Measurements from ENCODE around the gene CTXND1.

Gene CTXND1

GRCh38 chr15:80176443-80176842 is 75.6 kb downstream of the CTXND1 start:
- Histone ChIP-seq H3K4me3 (ENCODE audit: low read length) (no peak overlapping the region), H3K9me3 (ENCODE audit: control insufficient read depth, insufficient read depth, low read length) (no peaks in the 10 kb centered on the region), H3K27ac (ENCODE audit: low read depth, low read length) (no peak overlapping the region), H3K79me2 (ENCODE audit: control insufficient read depth, low read length) (no peaks in the 10 kb centered on the region), H3K27me3 (ENCODE audit: control insufficient read depth, low read length) (no peaks in the 10 kb centered on the region), H3F3A (ENCODE audit: control insufficient read depth, insufficient read depth) (no peaks in the 10 kb centered on the region), H3K4me2 (ENCODE audit: low read length) (no peak overlapping the region), H3K36me3 (ENCODE audit: control insufficient read depth, low read length) (no peaks in the 10 kb centered on the region), H3K4me1 (ENCODE audit: control insufficient read depth, low read length) (no peaks in the 10 kb centered on the region), H3K9me2 (replicated peaks; ENCODE audit: control insufficient read depth, low read length) (no peaks in the 10 kb centered on the region), H4K20me1 (ENCODE audit: control insufficient read depth, insufficient read depth, low read depth, low read length) (no peaks in the 10 kb centered on the region)
- TF ChIP-seq EZH2phosphoT487 (IDR thresholded peaks at IDR 0.05; ENCODE audit: borderline replicate concordance, low read length), result no peak
- TF ChIP-seq CTCF (IDR thresholded peaks at IDR 0.05; ENCODE audit: low read depth, low read length, poor library complexity, severe bottlenecking), result no peak

- Histone ChIP-seq H3K27me3 (ENCODE audit: control insufficient read depth, low read length) (no peaks in the 10 kb centered on the region), H4K20me1 (ENCODE audit: control insufficient read depth, insufficient read depth, low read depth, low read length) (no peaks in the 10 kb centered on the region), H3F3A (ENCODE audit: control insufficient read depth, insufficient read depth) (no peaks in the 10 kb centered on the region), H3K4me3 (ENCODE audit: low read length) (no peak overlapping the region), H3K27ac (ENCODE audit: low read depth, low read length) (no peak overlapping the region), H3K9me2 (replicated peaks; ENCODE audit: control insufficient read depth, low read length) (no peaks in the 10 kb centered on the region), H3K9me3 (ENCODE audit: control insufficient read depth, insufficient read depth, low read length) (no peaks in the 10 kb centered on the region), H3K4me1 (ENCODE audit: control insufficient read depth, low read length) (no peaks in the 10 kb centered on the region), H3K36me3 (ENCODE audit: control insufficient read depth, low read length) (no peaks in the 10 kb centered on the region), H3K4me2 (ENCODE audit: low read length) (no peak overlapping the region), H3K79me2 (ENCODE audit: control insufficient read depth, low read length) (no peaks in the 10 kb centered on the region)
- TF ChIP-seq EZH2phosphoT487 (IDR thresholded peaks at IDR 0.05; ENCODE audit: borderline replicate concordance, low read length) (no peak), CTCF (IDR thresholded peaks at IDR 0.05; ENCODE audit: low read depth, low read length, poor library complexity, severe bottlenecking) (no peak)
Observed at GRCh38 chr15:80175436-80175835, 76.6 kb downstream of the CTXND1 start.

DNA sequence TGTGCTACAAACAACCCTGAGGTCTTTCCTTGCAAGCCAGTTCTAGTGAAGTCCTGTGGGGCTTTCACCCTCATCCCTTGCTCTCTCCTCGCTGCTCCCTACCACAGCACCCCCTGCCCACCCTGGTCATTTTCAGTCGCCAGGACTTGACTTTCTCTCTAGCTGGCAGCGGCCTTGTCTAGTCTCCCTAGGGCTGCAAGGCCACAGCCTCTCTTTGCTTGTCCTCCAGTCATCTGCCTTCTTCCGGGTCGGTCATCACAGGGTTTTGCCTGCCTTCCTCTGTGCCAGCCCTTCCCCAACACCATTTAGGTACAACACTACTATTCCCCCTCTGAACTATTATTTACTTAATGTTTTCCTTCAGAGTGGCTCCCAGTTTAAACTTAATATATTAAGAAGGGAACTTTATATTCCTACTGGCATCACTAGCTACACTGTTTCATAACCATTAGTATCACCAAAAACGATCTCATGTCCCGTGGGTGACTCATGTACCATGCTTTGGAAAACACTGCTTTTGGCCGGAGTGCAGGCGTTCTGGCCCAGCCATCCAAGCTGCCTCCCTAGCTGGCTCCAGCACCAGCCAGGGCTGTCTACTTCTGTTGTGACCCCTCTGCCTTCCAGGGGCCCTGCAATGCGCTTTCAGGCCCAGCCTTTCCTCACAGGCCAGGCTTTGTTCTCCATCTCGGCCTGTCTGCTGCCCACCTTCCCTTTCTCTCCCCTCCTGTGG is 77.8 kb downstream of the CTXND1 start:
- Histone ChIP-seq H3K9me3 (ENCODE audit: control insufficient read depth, insufficient read depth, low read length) (no peaks in the 10 kb centered on the region), H3K4me3 (ENCODE audit: low read length) (no peak overlapping the region), H3K27ac (ENCODE audit: low read depth, low read length) (no peak overlapping the region), H3K9me2 (replicated peaks; ENCODE audit: control insufficient read depth, low read length) (no peaks in the 10 kb centered on the region), H3K4me2 (ENCODE audit: low read length) (no peak overlapping the region), H3K27me3 (ENCODE audit: control insufficient read depth, low read length) (no peaks in the 10 kb centered on the region), H3K4me1 (ENCODE audit: control insufficient read depth, low read length) (no peaks in the 10 kb centered on the region), H3F3A (ENCODE audit: control insufficient read depth, insufficient read depth) (no peaks in the 10 kb centered on the region), H3K36me3 (ENCODE audit: control insufficient read depth, low read length) (no peaks in the 10 kb centered on the region), H3K79me2 (ENCODE audit: control insufficient read depth, low read length) (no peaks in the 10 kb centered on the region), H4K20me1 (ENCODE audit: control insufficient read depth, insufficient read depth, low read depth, low read length) (no peaks in the 10 kb centered on the region)
- TF ChIP-seq CTCF (IDR thresholded peaks at IDR 0.05; ENCODE audit: low read depth, low read length, poor library complexity, severe bottlenecking), result no peak
- no peak for TF ChIP-seq EZH2phosphoT487 (IDR thresholded peaks at IDR 0.05; ENCODE audit: borderline replicate concordance, low read length)

Measured in DOHH2 (cell line).